AG09319 (cell line): ENCODE data around the gene RAB11FIP5.

Experiments used
- DNase-seq: peaks from one replicate; pipeline ENCODE4 v3.0.0-alpha.2; 2010; ENCODE audit warnings: low read depth; ENCODE audit errors: extremely low read depth
- TF ChIP-seq, protein P1 (sequence below): IDR thresholded peaks from 2 replicates; pipeline ENCODE4 v1.5.1; 2011; ENCODE audit warnings: low read depth, mild to moderate bottlenecking, inconsistent platforms, low read length, moderate library complexity

Gene RAB11FIP5

DNA sequence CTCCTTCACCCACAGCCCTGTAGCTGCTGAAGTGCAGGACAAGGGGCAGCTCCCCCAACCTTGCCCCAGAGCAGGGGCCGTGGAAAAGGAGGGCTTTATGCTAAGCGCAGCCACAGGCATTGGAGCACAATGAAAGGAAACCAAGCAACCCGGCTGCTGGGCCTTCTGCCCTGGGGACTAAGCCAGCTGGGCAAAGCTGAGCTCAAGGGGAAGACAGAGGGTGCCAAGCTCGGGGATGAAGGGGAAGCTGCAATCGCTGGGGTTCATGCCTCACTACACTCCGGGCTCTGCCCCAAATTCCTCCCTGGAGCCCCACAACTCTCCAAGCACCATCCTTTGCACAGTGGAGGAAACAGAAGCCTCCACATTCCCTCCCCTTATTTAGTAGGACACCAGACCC, 53.6 kb downstream of the RAB11FIP5 start:
- TF ChIP-seq, protein P1, sequence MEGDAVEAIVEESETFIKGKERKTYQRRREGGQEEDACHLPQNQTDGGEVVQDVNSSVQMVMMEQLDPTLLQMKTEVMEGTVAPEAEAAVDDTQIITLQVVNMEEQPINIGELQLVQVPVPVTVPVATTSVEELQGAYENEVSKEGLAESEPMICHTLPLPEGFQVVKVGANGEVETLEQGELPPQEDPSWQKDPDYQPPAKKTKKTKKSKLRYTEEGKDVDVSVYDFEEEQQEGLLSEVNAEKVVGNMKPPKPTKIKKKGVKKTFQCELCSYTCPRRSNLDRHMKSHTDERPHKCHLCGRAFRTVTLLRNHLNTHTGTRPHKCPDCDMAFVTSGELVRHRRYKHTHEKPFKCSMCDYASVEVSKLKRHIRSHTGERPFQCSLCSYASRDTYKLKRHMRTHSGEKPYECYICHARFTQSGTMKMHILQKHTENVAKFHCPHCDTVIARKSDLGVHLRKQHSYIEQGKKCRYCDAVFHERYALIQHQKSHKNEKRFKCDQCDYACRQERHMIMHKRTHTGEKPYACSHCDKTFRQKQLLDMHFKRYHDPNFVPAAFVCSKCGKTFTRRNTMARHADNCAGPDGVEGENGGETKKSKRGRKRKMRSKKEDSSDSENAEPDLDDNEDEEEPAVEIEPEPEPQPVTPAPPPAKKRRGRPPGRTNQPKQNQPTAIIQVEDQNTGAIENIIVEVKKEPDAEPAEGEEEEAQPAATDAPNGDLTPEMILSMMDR = no peak
- no peak for DNase-seq

DNA sequence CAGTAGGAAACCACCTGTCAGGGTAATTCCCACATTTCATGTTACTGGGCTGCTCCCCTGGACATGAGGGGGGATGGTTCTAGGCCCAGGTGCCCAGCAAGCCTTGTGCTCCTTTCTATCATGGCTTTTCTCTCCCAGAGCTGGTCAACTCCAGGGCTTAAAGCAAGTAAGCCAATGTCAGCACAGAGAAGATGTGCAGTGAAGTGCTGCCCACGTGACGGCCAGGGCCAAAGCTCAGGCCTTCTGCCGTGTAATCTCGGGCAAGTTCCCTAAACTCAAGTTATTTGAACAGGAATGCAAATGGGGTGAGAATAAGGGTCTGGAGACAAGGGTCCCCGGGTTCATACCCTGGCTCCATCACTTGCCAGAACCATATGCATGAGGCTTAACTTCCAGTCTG, 57.8 kb downstream of the RAB11FIP5 start:
- TF ChIP-seq, protein P1 = no peak
- DNase-seq = no peak

DNA sequence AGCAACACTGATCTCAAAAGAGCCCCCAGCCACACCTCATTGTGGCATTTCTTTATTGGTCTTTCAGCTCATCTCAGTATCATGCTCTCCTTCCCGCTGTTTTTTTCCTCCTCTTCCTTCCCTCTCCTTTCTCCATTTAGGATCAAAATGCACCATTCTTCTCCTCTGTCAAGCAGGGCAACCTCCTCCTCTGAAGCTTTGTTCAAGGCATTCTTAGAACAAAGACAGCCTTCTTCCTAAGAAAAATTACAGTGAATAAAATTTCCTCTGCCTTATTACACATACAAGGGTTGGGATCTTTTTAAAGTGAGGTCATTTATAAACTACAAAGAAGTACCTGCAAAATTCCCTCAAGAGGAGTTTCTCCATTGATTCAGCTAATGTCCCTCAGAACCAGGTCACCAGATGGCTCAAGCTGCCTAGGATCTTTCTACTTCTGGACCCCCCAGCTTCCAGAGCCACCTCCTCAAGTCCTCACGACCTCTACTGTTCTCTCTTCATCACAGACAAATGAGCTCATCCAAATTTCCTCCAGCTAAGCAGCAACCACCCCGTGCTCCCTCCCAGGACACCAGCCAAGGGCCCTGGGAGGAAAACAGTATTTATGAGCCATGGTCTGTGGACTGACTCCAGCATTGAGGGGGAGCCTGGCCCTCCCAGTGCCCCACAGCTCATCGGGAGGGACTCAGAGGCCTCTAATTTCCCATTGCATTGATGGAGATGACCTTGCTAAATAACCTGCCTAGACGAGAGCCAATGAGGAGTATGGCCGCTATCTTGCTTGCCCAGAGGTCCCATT, 59.2 kb downstream of the RAB11FIP5 start:
- TF ChIP-seq, protein P1 = no peak
- no peak for DNase-seq

DNA sequence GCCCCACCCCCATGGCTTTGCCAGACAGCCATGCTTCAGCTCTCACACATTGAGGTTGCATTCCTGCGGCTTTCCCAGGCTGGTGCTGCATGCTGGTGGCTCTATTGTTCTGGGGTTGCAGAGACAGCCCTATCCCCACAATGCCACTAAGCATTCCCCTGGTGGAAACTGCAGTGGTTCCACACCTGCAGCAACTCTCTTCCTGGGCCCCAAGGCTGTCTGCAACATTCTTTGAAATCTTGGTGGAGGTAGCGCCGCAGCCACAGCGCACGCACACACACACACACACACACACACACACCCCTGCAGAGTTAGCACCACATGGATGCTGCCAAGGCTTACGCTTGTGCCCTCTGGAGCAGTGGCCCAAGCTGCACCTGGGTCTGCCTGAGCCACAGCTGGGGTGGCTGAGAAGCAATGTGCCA, 62.6 kb downstream of the RAB11FIP5 start:
- TF ChIP-seq, protein P1 = no peak
- DNase-seq = no peak

DNA sequence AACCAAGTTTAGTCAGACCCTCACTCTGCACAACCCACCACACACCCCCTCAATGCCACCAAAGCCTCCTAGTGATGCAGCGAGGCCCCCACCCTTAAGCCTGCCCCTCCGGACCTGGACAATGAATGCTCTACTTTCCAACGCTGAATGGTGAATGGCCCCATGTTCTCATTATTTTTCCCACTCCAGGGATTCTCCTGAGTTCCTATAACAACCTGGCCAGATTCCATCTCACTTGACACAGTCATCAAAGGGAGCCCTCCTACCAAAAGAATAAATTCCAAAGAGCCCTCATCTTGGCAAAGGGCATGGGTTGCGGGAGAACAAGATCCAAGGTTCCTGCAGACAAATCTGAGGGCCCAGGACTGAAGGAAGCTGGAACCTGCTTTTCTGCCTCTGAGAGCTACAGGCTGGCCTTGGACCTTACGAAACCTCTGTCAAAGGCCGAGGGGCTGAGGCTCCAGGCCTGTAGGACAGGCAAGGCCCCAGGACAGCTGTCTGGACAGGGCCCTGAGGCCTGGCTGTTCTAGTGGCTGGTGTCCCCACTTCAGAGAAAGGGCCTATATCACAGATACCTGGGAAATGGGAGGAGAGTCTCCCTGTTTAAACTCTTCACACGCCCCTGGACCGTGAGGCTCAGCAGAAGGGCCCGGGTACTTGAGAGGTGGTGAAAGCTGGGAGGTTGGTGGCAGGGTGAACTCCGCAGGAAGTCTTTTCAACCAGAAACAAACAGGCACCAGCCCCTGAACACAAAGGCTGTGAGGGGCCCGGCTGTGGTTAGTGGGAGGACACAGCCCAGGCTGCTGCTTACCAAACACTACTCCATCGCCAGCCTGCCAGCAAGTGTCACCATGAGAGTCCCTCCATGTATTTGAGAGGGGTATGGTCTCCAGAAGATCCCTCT, 68.6 kb downstream of the RAB11FIP5 start:
- TF ChIP-seq, protein P1 = no peak
- no peak for DNase-seq

DNA sequence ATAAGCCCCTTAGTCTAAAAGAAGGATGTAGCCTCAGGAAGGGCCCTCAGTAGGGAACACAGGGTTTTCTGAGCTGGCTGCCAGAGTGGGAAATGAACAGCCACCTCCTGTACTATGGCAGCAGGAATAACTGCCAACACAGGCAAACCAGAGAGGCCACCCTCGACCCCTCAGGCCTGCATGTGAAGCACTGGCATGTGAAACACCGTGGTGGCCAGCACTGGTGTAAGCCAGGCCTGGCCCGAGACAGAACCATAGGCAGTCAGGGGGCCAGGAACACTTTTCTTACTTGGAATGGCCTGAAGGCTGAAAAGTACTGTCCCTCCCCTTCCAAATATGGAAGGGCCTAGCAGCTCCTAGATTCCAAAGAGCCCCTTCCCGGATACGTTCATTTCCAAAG, 69.5 kb downstream of the RAB11FIP5 start:
- DNase-seq = no peak
- TF ChIP-seq, protein P1 = no peak
